GM23338 (cell line): ENCODE results near the gene PBLD. TPM values are rescaled to one million over a fixed set of nuclear protein-coding genes. Genes with fewer than 3 reads are reported as not detected.
A peak's percentile ranks its signal among the peaks of the same experiment; 100 is the strongest.

Experiments used
- ATAC-seq: fragments of 200-7000 bp; cut with Tn5 transposase; 3 replicates; pipeline ENCODE4 v1.9.1; 2020
- DNase-seq: peaks from one replicate; pipeline ENCODE4 v3.0.0-alpha.2; 2015; ENCODE audit warnings: low spot score
- H2AFZ ChIP-seq: fragments of 200-600 bp; sonication (generic); 2 replicates; pipeline ENCODE4 v1.8.0; 2016; ENCODE audit warnings: antibody characterized with exemption, mild to moderate bottlenecking, moderate library complexity
- H3F3A ChIP-seq: fragments of 200-600 bp; sonication (generic); replicated peaks from 2 replicates; pipeline ENCODE4 v1.8.0; 2017; ENCODE audit warnings: antibody characterized with exemption, mixed run types, low read depth
- H3K27ac ChIP-seq: fragments of 200-600 bp; sonication (generic); 2 replicates; pipeline ENCODE4 v1.6.1; 2016; ENCODE audit warnings: low read depth
- H3K27me3 ChIP-seq: fragments of 200-600 bp; sonication (generic); 2 replicates; pipeline ENCODE4 v1.8.0; 2016; ENCODE audit warnings: mild to moderate bottlenecking, mixed run types, moderate library complexity; ENCODE audit not compliant: insufficient read depth
- H3K36me3 ChIP-seq: fragments of 200-600 bp; sonication (generic); 2 replicates; pipeline ENCODE4 v1.8.0; 2016; ENCODE audit warnings: mild to moderate bottlenecking; ENCODE audit not compliant: insufficient read depth
- H3K4me1 ChIP-seq: fragments of 200-600 bp; sonication (generic); 2 replicates; pipeline ENCODE4 v1.8.0; 2016; ENCODE audit warnings: mild to moderate bottlenecking, moderate library complexity; ENCODE audit not compliant: insufficient read depth
- H3K4me2 ChIP-seq: fragments of 200-600 bp; sonication (generic); 2 replicates; pipeline ENCODE4 v1.7.1; 2017; ENCODE audit warnings: mixed run types
- H3K4me3 ChIP-seq: fragments of 200-600 bp; sonication (generic); 2 replicates; pipeline ENCODE4 v1.6.1; 2016; ENCODE audit warnings: mixed run types
- H3K79me2 ChIP-seq: fragments of 200-600 bp; sonication (generic); replicated peaks from 2 replicates; pipeline ENCODE4 v1.8.0; 2017; ENCODE audit warnings: mild to moderate bottlenecking; ENCODE audit not compliant: insufficient read depth
- H3K9me2 ChIP-seq: fragments of 200-600 bp; sonication (generic); 2 replicates; pipeline ENCODE4 v1.8.0; 2017; ENCODE audit not compliant: insufficient read depth
- H4K20me1 ChIP-seq: fragments of 200-600 bp; sonication (generic); replicated peaks from 2 replicates; pipeline ENCODE4 v1.8.0; 2017; ENCODE audit warnings: mild to moderate bottlenecking; ENCODE audit not compliant: insufficient read depth
- H3K27ac Mint-ChIP-seq: 2 replicates; pipeline ENCODE4 v1.8.0; 2020; ENCODE audit warnings: inconsistent platforms, mild to moderate bottlenecking, moderate library complexity, mixed read lengths
- H3K27me3 Mint-ChIP-seq: 3 replicates; pipeline ENCODE4 v1.8.0; 2022; ENCODE audit warnings: low read depth, mild to moderate bottlenecking, moderate library complexity, mixed read lengths, inconsistent platforms; ENCODE audit not compliant: insufficient read depth, poor library complexity
- H3K36me3 Mint-ChIP-seq: 3 replicates; pipeline ENCODE4 v1.8.0; 2021; ENCODE audit warnings: low read depth, mild to moderate bottlenecking, inconsistent platforms, moderate library complexity, mixed read lengths
- H3K4me1 Mint-ChIP-seq: 3 replicates; pipeline ENCODE4 v1.8.0; 2020; ENCODE audit warnings: mild to moderate bottlenecking, inconsistent platforms, mixed read lengths
- H3K4me3 Mint-ChIP-seq: 3 replicates; pipeline ENCODE4 v1.8.0; 2021; ENCODE audit warnings: moderate library complexity, mild to moderate bottlenecking, inconsistent platforms, mixed read lengths
- H3K9me3 Mint-ChIP-seq: 3 replicates; pipeline ENCODE4 v1.8.0; 2020; ENCODE audit warnings: moderate library complexity, mild to moderate bottlenecking, inconsistent platforms, mixed read lengths
- CREB1 ChIP-seq: fragments of 250-450 bp; sonication (Bioruptor Pico); IDR thresholded peaks from 2 replicates; pipeline ENCODE4 v1.5.0; 2020; ENCODE audit warnings: low read depth, mild to moderate bottlenecking, moderate library complexity
- CTCF ChIP-seq, 2 experiments: fragments of 200-600 bp in 1 of 2; sonication (generic) in 1 of 2; conservative IDR thresholded peaks; 2 replicates each; pipeline versions ENCODE4 v1.5.1 to v1.6.1; 2016 to 2017; ENCODE audit warnings: antibody characterized with exemption in 2 of 2, low read depth in 2 of 2, mild to moderate bottlenecking in 2 of 2, moderate library complexity in 1 of 2
- ETS1 ChIP-seq: IDR thresholded peaks from 2 replicates; pipeline ENCODE4 v1.6.1; 2016; ENCODE audit warnings: antibody characterized with exemption
- EZH2phosphoT487 ChIP-seq: fragments of 200-600 bp; sonication (generic); IDR thresholded peaks from one replicate; pipeline ENCODE4 v1.8.1; 2018; ENCODE audit warnings: antibody characterized with exemption; ENCODE audit not compliant: unreplicated experiment
- JUNB ChIP-seq: IDR thresholded peaks from one replicate; pipeline ENCODE4 v1.6.1; 2016; ENCODE audit warnings: antibody characterized with exemption; ENCODE audit not compliant: unreplicated experiment
- POLR2AphosphoS5 ChIP-seq: IDR thresholded peaks from 2 replicates; pipeline ENCODE4 v1.6.1; 2016; ENCODE audit warnings: antibody characterized with exemption, low read depth
- STAT1 ChIP-seq: IDR thresholded peaks from one replicate; pipeline ENCODE4 v1.6.1; 2016; ENCODE audit warnings: antibody characterized with exemption; ENCODE audit not compliant: unreplicated experiment
- ZNF114 ChIP-seq: fragments of 250-450 bp; sonication (Bioruptor Pico); IDR thresholded peaks from 2 replicates; pipeline ENCODE4 v1.5.0; 2020; ENCODE audit warnings: mild to moderate bottlenecking, moderate library complexity
- ZNF331 ChIP-seq: fragments of 250-450 bp; sonication (Bioruptor Pico); IDR thresholded peaks from 2 replicates; pipeline ENCODE4 v1.5.0; 2020; ENCODE audit warnings: low read depth, mild to moderate bottlenecking, moderate library complexity
- polyA plus RNA-seq: library from polyadenylated mRNA; unstranded; fragments of >200 nt; fragmentation: Nextera tagmentation; extraction: Ambion mirVana; gene quantifications from 2 replicates; pipeline ENCODE4 v1.2.1, GENCODE V29; 2016
- total RNA-seq: library from RNA; depleted of rRNA; stranded (reverse); fragments of >200 nt; shearing (Covaris generic); gene quantifications from 2 replicates; pipeline ENCODE4 v1.2.3, GENCODE V29; 2014

Gene PBLD
- total and polyA plus RNA-seq, 2 experiments from 2014 or later = 0.90 to 1.5 TPM

DNA sequence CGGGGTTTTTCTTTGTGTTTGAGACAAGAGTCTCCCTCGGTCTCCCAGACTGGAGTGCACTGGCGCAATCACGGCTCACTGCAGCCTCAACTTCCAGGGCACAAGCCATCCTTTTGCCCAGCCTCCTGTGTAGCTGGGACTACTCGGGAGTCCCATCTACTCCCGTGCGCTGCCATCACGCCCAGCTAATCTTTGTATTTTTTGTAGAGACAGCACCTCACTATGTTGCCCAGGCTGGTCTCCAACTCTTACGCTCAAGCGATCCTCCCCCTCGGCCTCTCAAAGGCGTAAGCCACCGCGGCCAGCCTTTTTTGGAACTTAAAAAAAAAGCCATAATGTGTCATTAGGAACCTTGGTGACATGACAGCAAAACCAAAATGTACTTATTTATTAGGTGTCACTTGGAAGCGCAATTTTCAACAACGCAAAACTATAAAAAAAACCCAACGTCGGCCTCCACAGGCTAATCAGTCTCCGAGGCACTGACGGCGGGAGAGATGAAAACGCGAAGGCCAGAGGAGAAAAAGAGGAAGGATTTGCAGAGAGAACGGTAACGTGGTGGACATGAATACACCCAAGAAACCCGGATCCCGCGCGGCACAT is 1.8 kb downstream of the PBLD start:
- ATAC-seq (peak; percentile 3; the same call in 2 of the 3 replicates), DNase-seq (peak; percentile 24)
- Mint-ChIP-seq H3K4me3 (peak overlapping the region; percentile 99), H3K36me3 (peaks cover 38% of the 10 kb centered on the region), H3K27ac (peak overlapping the region; percentile 100), H3K9me3 (peaks cover 4% of the 10 kb centered on the region; the same call in 2 of the 3 replicates), H3K4me1 (peaks cover 36% of the 10 kb centered on the region), H3K27me3 (peaks cover 28% of the 10 kb centered on the region)
- peaks cover 27% of the 10 kb centered on the region for H3K4me1 ChIP-seq
- no peaks in the 10 kb centered on the region for H3F3A ChIP-seq
- H3K4me2 ChIP-seq = peak overlapping the region; percentile 95
- no peaks in the 10 kb centered on the region for H3K27me3 ChIP-seq
- H3K79me2 ChIP-seq = peaks cover 37% of the 10 kb centered on the region
- no peaks in the 10 kb centered on the region for H3K9me2 ChIP-seq
- TF ChIP-seq POLR2AphosphoS5 (no peak), CREB1 (no peak), EZH2phosphoT487 (no peak), ZNF331 (CRISPR knock-in tag) (no peak), ZNF114 (CRISPR knock-in tag) (no peak)
- no peaks in the 10 kb centered on the region; the same call in 1 of the 2 replicates for H3K36me3 ChIP-seq
- peak overlapping the region; percentile 73 for H3K4me3 ChIP-seq
- peak overlapping the region; percentile 98 for H3K27ac ChIP-seq
- H4K20me1 ChIP-seq = peaks cover 24% of the 10 kb centered on the region
- peak overlapping the region; percentile 60 for H2AFZ ChIP-seq

- Histone ChIP-seq H3K4me2 (no peak overlapping the region), H3K79me2 (peaks cover 22% of the 10 kb centered on the region), H3K36me3 (no peaks in the 10 kb centered on the region; the same call in 1 of the 2 replicates)
Measured at GRCh38 chr10:68329506-68329861, 3.2 kb downstream of the PBLD start.

More at GRCh38 chr10:68329506-68329861, 3.2 kb downstream of the PBLD start:
- DNase-seq (no peak), ATAC-seq (no peak)
- Histone ChIP-seq H3K27me3 (no peaks in the 10 kb centered on the region), H2AFZ (no peak overlapping the region), H3K27ac (no peak overlapping the region), H4K20me1 (peaks cover 10% of the 10 kb centered on the region), H3K9me2 (no peaks in the 10 kb centered on the region), H3K4me1 (peaks cover 13% of the 10 kb centered on the region), H3F3A (no peaks in the 10 kb centered on the region), H3K4me3 (no peak overlapping the region)
- peaks cover 26% of the 10 kb centered on the region for H3K36me3 Mint-ChIP-seq
- H3K4me3 Mint-ChIP-seq = no peak overlapping the region
- TF ChIP-seq ZNF114 (CRISPR knock-in tag) (no peak), ETS1 (no peak), JUNB (no peak), POLR2AphosphoS5 (no peak), CTCF (conservative IDR thresholded peaks at IDR 0.05; ENCODE audit: low read depth in 2 of 2) (no peak), STAT1 (no peak), EZH2phosphoT487 (no peak)
- no peak overlapping the region for H3K27ac Mint-ChIP-seq
- peaks cover 4% of the 10 kb centered on the region; the same call in 2 of the 3 replicates for H3K9me3 Mint-ChIP-seq
- peaks cover 30% of the 10 kb centered on the region for H3K27me3 Mint-ChIP-seq
- H3K4me1 Mint-ChIP-seq = peaks cover 23% of the 10 kb centered on the region
